HG02623 (cell line): ENCODE measurements around the gene ITGA1.
A peak's percentile ranks its signal among the peaks of the same experiment; 100 is the strongest.

Source experiments
- ATAC-seq: cut with Tn5 transposase; IDR thresholded peaks from one replicate; pipeline ENCODE4 v1.9.1; 2021; ENCODE audit warnings: moderate library complexity; ENCODE audit not compliant: unreplicated experiment

Gene ITGA1

DNA sequence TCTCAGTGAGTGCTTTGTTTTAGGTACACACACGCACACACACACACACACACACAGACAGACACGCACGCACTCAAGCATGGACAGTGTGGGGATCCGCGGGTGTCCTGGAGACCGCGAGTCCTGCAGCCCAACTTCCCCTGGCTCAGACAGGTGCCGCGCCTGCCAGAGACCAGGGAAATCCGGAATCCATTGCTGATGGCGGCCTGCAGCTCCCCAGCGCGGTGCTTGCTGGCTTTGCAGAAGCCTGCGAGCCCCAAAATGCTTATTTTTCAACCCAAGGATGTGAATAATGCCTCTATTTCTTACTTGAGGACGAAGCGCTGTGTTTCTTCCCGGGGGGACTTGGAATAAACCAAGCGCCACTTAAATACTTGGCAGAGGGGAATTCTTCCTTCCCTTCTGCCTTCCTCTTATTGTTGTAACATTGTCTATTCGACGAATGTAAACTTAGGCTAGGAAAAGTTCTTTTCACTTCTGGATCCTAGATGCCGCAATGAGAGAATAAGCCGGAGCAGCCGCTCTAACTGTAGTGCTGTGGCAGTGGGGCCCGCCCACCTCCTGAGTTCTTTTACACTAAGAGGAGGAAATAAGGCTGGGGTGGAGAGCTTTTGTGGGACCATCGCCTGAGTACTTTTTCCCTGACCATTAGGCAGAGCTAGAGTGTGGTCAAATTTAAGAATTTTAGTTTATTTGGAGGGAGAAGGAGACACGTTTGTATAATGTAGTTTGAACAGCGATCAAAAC, 202.2 kb downstream of the ITGA1 start:
- ATAC-seq = no peak

GRCh38 chr5:52990528-52990925, 202.8 kb downstream of the ITGA1 start:
- ATAC-seq = no peak

DNA sequence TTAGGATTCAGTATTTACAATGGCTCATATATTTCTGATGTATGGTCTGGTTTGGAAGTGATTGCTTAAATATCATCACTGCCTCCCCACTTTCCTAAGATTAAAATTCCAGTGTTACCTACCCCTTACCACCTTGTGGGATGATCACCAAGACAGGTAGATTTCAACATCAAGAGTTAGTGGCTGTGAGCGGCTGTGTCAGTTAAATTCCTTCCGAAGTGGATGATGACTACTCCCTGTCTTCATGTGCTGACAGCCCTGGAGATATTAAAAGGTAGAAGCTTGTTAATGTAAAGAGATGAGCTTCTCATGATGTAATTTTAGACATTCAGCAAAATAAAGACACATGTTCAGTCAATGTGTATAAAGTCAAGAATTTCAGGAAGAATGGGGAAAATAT, 205.7 kb downstream of the ITGA1 start:
- no peak for ATAC-seq

DNA sequence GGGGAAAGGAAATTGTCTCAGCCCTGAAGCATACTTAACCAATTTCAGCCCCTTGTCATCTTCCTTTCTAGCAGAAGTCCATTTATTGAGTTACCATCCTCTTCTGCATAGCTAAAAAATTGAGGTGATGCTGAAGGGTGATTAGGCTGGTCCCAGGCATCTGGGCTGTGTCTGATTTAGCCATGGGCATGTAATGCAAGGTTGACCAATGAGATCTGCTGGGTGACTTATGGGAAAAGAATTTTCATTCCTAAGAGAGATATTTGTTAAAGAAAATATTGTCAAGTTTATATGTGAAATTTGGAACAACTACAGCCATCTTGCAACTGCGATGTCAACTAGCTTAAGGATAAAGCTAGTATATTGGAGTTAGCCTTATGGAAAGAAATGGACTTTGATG, 206.6 kb downstream of the ITGA1 start:
- no peak for ATAC-seq

- ATAC-seq = no peak
Measured at GRCh38 chr5:52995095-52995494, 207.4 kb downstream of the ITGA1 start.

DNA sequence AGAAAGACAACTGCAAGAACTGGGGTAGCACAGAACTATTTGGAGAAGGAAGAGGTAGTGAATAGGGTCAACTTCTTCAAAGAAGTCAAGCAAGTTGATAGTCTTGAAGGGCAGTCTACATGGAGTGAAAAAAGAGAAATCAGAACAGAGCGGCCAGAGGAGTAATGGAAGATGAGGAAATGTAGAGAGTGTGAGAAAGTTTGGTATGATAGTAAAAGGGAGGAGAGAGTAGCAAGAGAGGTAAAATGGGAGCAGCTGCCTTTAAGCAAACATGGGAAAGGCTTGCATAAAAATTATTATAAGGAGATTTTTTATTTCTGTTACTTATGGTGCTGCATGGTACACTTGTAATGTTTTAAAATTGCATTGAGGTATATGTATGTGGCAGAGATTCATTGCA, 208.2 kb downstream of the ITGA1 start:
- no peak for ATAC-seq

GRCh38 chr5:52996979-52997378, 209.3 kb downstream of the ITGA1 start:
- ATAC-seq = no peak

GRCh38 chr5:52997424-52997823, 209.7 kb downstream of the ITGA1 start:
- ATAC-seq = no peak

DNA sequence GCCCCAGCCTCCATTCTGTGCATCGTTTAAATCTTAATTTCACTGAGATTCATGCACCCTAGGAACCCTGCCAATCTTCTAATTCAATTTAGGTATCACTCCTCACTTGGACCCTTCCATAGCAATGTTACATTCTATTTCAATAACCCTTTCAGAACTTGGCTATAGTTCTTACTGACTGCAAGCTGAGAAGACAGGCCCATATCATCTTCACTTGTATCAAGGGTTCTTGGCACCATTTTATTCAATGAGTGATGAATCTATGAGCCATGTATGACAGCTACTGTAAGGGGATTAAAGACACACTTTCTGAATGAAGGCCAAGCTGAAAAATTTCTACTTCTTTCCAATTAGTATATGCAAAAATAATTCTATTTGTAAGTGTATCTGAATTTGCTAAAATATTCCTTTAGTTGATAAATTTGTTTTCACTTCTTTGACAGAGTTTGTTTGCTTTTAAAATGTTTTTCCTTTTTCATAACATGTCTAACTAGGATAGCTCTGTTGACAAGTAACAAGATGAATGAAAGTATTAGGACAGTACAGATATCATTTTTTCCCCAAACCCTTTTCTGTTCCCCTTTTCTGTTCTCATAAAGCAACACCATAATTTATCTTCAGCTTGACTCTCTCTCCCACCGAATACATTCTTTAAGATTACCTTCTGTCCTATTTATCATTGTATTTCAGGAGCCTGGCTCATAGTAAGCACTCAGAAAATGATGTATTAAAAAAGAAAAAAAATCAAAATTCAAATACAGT, 211.0 kb downstream of the ITGA1 start:
- peak; percentile 41 for ATAC-seq

- no peak for ATAC-seq
Measured at GRCh38 chr5:52999344-52999949, 211.7 kb downstream of the ITGA1 start.

- no peak for ATAC-seq
Measured at GRCh38 chr5:53001541-53001940, 213.8 kb downstream of the ITGA1 start.

- ATAC-seq = no peak
Measured at GRCh38 chr5:53002491-53002890, 214.8 kb downstream of the ITGA1 start.

GRCh38 chr5:53003144-53003543, 215.4 kb downstream of the ITGA1 start:
- no peak for ATAC-seq

- no peak for ATAC-seq
Measured at GRCh38 chr5:53006911-53007890, 219.5 kb downstream of the ITGA1 start.

- peak; percentile 93 for ATAC-seq
Measured at GRCh38 chr5:53008751-53009150, 221.0 kb downstream of the ITGA1 start.
